Astrocyte (in vitro differentiated cells and primary cell): ENCODE measurements around the gene NSL1. TPM values are rescaled to one million over a fixed set of nuclear protein-coding genes. Genes with fewer than 3 reads are reported as not detected.
A peak's percentile ranks its signal among the peaks of the same experiment; 100 is the strongest.

Experiments used
- DNase-seq: peaks from one replicate; pipeline ENCODE4 v3.0.0-alpha.2; 2010; ENCODE audit warnings: low read depth
- FAIRE-seq: peaks from 2 replicates; lab custom pipeline; 2011; peaks lifted over from hg19 to GRCh38; lab: Jason Lieb, UNC
- H2AFZ ChIP-seq: 2 replicates; pipeline ENCODE4 v1.6.0; 2012; ENCODE audit warnings: low read depth, low read length, inconsistent platforms
- H3K27ac ChIP-seq: 2 replicates; pipeline ENCODE4 v1.5.1; 2011; ENCODE audit warnings: low read depth, low read length, inconsistent platforms
- H3K27me3 ChIP-seq: 2 replicates; pipeline ENCODE4 v1.6.0; 2011; ENCODE audit warnings: low read length, inconsistent platforms; ENCODE audit not compliant: insufficient read depth
- H3K36me3 ChIP-seq: 2 replicates; pipeline ENCODE4 v1.5.1; 2011; ENCODE audit warnings: low read length, inconsistent platforms; ENCODE audit not compliant: insufficient read depth
- H3K4me1 ChIP-seq: 2 replicates; pipeline ENCODE4 v1.5.1; 2011; ENCODE audit warnings: low read length, inconsistent platforms; ENCODE audit not compliant: insufficient read depth
- H3K4me2 ChIP-seq: 2 replicates; pipeline ENCODE4 v1.6.0; 2012; ENCODE audit warnings: low read length, inconsistent platforms
- H3K4me3 ChIP-seq: 2 replicates; pipeline ENCODE4 v1.5.1; 2011; ENCODE audit warnings: low read depth, mild to moderate bottlenecking, low read length, inconsistent platforms; ENCODE audit not compliant: insufficient read depth
- H3K79me2 ChIP-seq: 2 replicates; pipeline ENCODE4 v1.6.0; 2012; ENCODE audit warnings: mild to moderate bottlenecking, low read length, inconsistent platforms; ENCODE audit not compliant: insufficient read depth
- H3K9ac ChIP-seq: 2 replicates; pipeline ENCODE4 v1.6.0; 2012; ENCODE audit warnings: mild to moderate bottlenecking, low read length, inconsistent platforms
- H3K9me3 ChIP-seq: 2 replicates; pipeline ENCODE4 v1.5.1; 2012; ENCODE audit warnings: low read depth, mild to moderate bottlenecking, low read length, inconsistent platforms; ENCODE audit not compliant: insufficient read depth
- H4K20me1 ChIP-seq: 2 replicates; pipeline ENCODE4 v1.6.0; 2012; ENCODE audit warnings: low read length, inconsistent platforms; ENCODE audit not compliant: insufficient read depth
- H3K27ac Mint-ChIP-seq: one replicate; pipeline ENCODE4 v1.8.0; 2021; ENCODE audit warnings: mild to moderate bottlenecking, mixed read lengths; ENCODE audit not compliant: unreplicated experiment
- H3K27me3 Mint-ChIP-seq: one replicate; pipeline ENCODE4 v1.8.0; 2021; ENCODE audit warnings: low read depth, mixed read lengths; ENCODE audit not compliant: unreplicated experiment
- H3K36me3 Mint-ChIP-seq: one replicate; pipeline ENCODE4 v1.8.0; 2021; ENCODE audit warnings: low read depth, mixed read lengths; ENCODE audit not compliant: unreplicated experiment
- H3K4me1 Mint-ChIP-seq: one replicate; pipeline ENCODE4 v1.8.0; 2021; ENCODE audit warnings: low read depth, mixed read lengths; ENCODE audit not compliant: unreplicated experiment
- H3K4me3 Mint-ChIP-seq: one replicate; pipeline ENCODE4 v1.8.0; 2021; ENCODE audit warnings: mild to moderate bottlenecking, moderate library complexity, mixed read lengths; ENCODE audit not compliant: unreplicated experiment
- H3K9me3 Mint-ChIP-seq: one replicate; pipeline ENCODE4 v1.8.0; 2021; ENCODE audit warnings: mild to moderate bottlenecking, mixed read lengths; ENCODE audit not compliant: unreplicated experiment
- CTCF ChIP-seq: IDR thresholded peaks from 2 replicates; pipeline ENCODE4 v1.5.1; 2011; ENCODE audit warnings: low read depth, mild to moderate bottlenecking, inconsistent platforms, low read length, moderate library complexity; ENCODE audit not compliant: insufficient read depth
- EZH2 ChIP-seq: IDR thresholded peaks from 2 replicates; pipeline ENCODE4 v1.6.1; 2012; ENCODE audit warnings: mild to moderate bottlenecking, low read length, inconsistent platforms; ENCODE audit not compliant: insufficient read depth
- total RNA-seq: library from RNA; stranded (reverse); gene quantifications from 2 replicates; pipeline ENCODE4 v1.2.1, GENCODE V29; 2021

The NSL1 gene
- total RNA-seq, 1 donor from 2014 or later: 22.6 TPM

GRCh38 chr1:212684076-212684475 is 107.5 kb downstream of the NSL1 start:
- no peaks in the 10 kb centered on the region for H3K36me3 ChIP-seq
- H3K9ac ChIP-seq: no peak overlapping the region
- Mint-ChIP-seq H3K27ac (peak overlapping the region; percentile 24), H3K4me3 (no peak overlapping the region), H3K27me3 (peaks cover 18% of the 10 kb centered on the region), H3K36me3 (peaks cover 6% of the 10 kb centered on the region), H3K9me3 (no peaks in the 10 kb centered on the region), H3K4me1 (no peaks in the 10 kb centered on the region)
- TF ChIP-seq CTCF (no peak), EZH2 (no peak)
- no peak overlapping the region for H3K27ac ChIP-seq
- no peaks in the 10 kb centered on the region for H3K27me3 ChIP-seq
- H2AFZ ChIP-seq: no peak overlapping the region
- H3K4me3 ChIP-seq: no peak overlapping the region
- no peaks in the 10 kb centered on the region for H3K4me1 ChIP-seq
- DNase-seq: no peak
- H4K20me1 ChIP-seq: no peaks in the 10 kb centered on the region
- H3K79me2 ChIP-seq: no peaks in the 10 kb centered on the region
- no peak for FAIRE-seq
- no peak overlapping the region for H3K4me2 ChIP-seq
- no peaks in the 10 kb centered on the region for H3K9me3 ChIP-seq

DNA sequence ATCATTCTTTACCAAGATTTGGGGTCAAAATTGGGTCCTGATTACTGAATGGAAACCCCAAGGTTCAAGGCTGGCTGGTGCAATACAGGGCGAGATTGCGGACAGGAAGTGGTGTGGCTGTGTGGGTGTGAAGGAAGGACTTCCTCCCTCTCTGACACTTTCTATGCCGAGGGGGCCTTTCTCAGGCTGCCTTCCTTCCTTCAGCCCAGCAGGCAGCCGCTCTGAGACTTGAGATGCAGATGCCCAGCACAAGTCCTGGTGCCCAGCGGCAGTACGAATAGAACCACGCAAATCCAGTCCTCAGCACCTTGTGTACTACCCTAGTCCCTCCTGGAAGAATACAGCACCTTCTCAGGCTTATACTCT is 108.2 kb downstream of the NSL1 start:
- no peaks in the 10 kb centered on the region for H4K20me1 ChIP-seq
- no peaks in the 10 kb centered on the region for H3K4me1 Mint-ChIP-seq
- H3K9ac ChIP-seq: no peak overlapping the region
- H3K79me2 ChIP-seq: no peaks in the 10 kb centered on the region
- H3K27ac Mint-ChIP-seq: no peak overlapping the region
- H3K27ac ChIP-seq: no peak overlapping the region
- H3K27me3 ChIP-seq: no peaks in the 10 kb centered on the region
- H3K9me3 Mint-ChIP-seq: no peaks in the 10 kb centered on the region
- no peaks in the 10 kb centered on the region for H3K9me3 ChIP-seq
- no peak for TF ChIP-seq EZH2
- no peak for TF ChIP-seq CTCF
- DNase-seq (no peak), FAIRE-seq (no peak)
- no peaks in the 10 kb centered on the region for H3K36me3 ChIP-seq
- H3K4me3 ChIP-seq: no peak overlapping the region
- H3K27me3 Mint-ChIP-seq: peaks cover 22% of the 10 kb centered on the region
- peaks cover 6% of the 10 kb centered on the region for H3K36me3 Mint-ChIP-seq
- H3K4me1 ChIP-seq: no peaks in the 10 kb centered on the region
- H2AFZ ChIP-seq: no peak overlapping the region
- no peak overlapping the region for H3K4me2 ChIP-seq
- H3K4me3 Mint-ChIP-seq: no peak overlapping the region

- no peaks in the 10 kb centered on the region for H4K20me1 ChIP-seq
- H3K36me3 ChIP-seq: no peaks in the 10 kb centered on the region
- Mint-ChIP-seq H3K4me1 (no peaks in the 10 kb centered on the region), H3K4me3 (no peak overlapping the region), H3K9me3 (no peaks in the 10 kb centered on the region), H3K27me3 (peaks cover 21% of the 10 kb centered on the region), H3K27ac (no peak overlapping the region), H3K36me3 (no peaks in the 10 kb centered on the region)
- H3K4me1 ChIP-seq: no peaks in the 10 kb centered on the region
- TF ChIP-seq CTCF: no peak
- no peak for TF ChIP-seq EZH2
- DNase-seq (no peak), FAIRE-seq (no peak)
- H3K4me2 ChIP-seq: no peak overlapping the region
- H2AFZ ChIP-seq: no peak overlapping the region
- no peak overlapping the region for H3K4me3 ChIP-seq
- no peak overlapping the region for H3K9ac ChIP-seq
- no peaks in the 10 kb centered on the region for H3K9me3 ChIP-seq
- H3K27ac ChIP-seq: no peak overlapping the region
- H3K79me2 ChIP-seq: no peaks in the 10 kb centered on the region
- no peaks in the 10 kb centered on the region for H3K27me3 ChIP-seq
Measured at GRCh38 chr1:212680680-212681389, 110.7 kb downstream of the NSL1 start.
